Gastroesophageal sphincter (tissue), 3 donors: ENCODE data around the gene KIAA0825.

Experiments used
- CTCF ChIP-seq, 4 experiments: fragments of 200-600 bp in 2 of 4; fragments of 450-650 bp in 2 of 4; sonication (generic) in 1 of 4; IDR thresholded peaks; one replicate each; pipeline ENCODE4 v1.5.1; 2017 to 2019; ENCODE audit warnings: antibody characterized with exemption in 4 of 4, mild to moderate bottlenecking in 2 of 4, moderate library complexity in 2 of 4
- POLR2A ChIP-seq, 2 donors: fragments of 450-650 bp; IDR thresholded peaks; one replicate each; pipeline ENCODE4 v1.6.1; 2017; ENCODE audit warnings: antibody characterized with exemption in 2 of 2, mild to moderate bottlenecking in 2 of 2, moderate library complexity in 1 of 2
- POLR2AphosphoS5 ChIP-seq: sonication (generic); formaldehyde crosslinking; IDR thresholded peaks from one replicate; pipeline ENCODE4 v1.6.1; 2017; ENCODE audit warnings: antibody characterized with exemption

- TF ChIP-seq POLR2A (IDR thresholded peaks at IDR 0.05) (no peak), CTCF (IDR thresholded peaks at IDR 0.05) (no peak), POLR2AphosphoS5 (peak; percentile 51)
Observed at GRCh38 chr5:94432499-94432898, 185.9 kb downstream of the KIAA0825 start.
